GM12878 (cell line): Measurements from ENCODE around the gene FBN3.

Experiments used
- POLR2A ChIP-seq: IDR thresholded peaks from 2 replicates; pipeline ENCODE4 v1.6.1; 2011; ENCODE audit warnings: low read depth, mild to moderate bottlenecking, low read length
- SPI1 ChIP-seq: IDR thresholded peaks from 2 replicates; pipeline ENCODE4 v1.6.1; 2011; ENCODE audit warnings: low read depth, mild to moderate bottlenecking, low read length, moderate library complexity, borderline replicate concordance; ENCODE audit not compliant: insufficient read depth
- TF ChIP-seq, protein P1 (sequence below): IDR thresholded peaks from 2 replicates; pipeline ENCODE4 v1.6.1; 2012; ENCODE audit warnings: improper control_type of control experiment, low read depth, low read length; ENCODE audit not compliant: insufficient replicate concordance

DNA sequence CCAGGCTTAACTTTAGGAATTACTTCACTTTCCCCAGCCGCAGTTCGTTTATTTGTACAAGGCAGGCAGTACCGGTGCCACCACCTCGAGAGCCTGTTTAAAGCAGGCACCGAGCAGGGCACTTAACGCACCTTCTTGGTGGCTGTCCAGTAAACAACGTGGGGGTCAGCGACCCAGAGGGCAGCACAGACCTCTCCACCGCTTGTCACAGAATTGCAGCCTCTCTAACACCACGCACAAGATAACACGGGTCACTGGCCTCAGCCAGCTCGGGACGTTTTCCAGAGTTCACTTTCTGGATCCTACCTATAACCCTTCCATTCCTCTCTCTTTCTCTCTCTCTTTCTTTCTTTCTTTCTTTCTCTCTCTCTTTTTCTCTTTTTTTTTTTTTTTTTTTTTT lies 127.1 kb downstream of the FBN3 start:
- TF ChIP-seq SPI1 (no peak), POLR2A (no peak)
- TF ChIP-seq, protein P1, sequence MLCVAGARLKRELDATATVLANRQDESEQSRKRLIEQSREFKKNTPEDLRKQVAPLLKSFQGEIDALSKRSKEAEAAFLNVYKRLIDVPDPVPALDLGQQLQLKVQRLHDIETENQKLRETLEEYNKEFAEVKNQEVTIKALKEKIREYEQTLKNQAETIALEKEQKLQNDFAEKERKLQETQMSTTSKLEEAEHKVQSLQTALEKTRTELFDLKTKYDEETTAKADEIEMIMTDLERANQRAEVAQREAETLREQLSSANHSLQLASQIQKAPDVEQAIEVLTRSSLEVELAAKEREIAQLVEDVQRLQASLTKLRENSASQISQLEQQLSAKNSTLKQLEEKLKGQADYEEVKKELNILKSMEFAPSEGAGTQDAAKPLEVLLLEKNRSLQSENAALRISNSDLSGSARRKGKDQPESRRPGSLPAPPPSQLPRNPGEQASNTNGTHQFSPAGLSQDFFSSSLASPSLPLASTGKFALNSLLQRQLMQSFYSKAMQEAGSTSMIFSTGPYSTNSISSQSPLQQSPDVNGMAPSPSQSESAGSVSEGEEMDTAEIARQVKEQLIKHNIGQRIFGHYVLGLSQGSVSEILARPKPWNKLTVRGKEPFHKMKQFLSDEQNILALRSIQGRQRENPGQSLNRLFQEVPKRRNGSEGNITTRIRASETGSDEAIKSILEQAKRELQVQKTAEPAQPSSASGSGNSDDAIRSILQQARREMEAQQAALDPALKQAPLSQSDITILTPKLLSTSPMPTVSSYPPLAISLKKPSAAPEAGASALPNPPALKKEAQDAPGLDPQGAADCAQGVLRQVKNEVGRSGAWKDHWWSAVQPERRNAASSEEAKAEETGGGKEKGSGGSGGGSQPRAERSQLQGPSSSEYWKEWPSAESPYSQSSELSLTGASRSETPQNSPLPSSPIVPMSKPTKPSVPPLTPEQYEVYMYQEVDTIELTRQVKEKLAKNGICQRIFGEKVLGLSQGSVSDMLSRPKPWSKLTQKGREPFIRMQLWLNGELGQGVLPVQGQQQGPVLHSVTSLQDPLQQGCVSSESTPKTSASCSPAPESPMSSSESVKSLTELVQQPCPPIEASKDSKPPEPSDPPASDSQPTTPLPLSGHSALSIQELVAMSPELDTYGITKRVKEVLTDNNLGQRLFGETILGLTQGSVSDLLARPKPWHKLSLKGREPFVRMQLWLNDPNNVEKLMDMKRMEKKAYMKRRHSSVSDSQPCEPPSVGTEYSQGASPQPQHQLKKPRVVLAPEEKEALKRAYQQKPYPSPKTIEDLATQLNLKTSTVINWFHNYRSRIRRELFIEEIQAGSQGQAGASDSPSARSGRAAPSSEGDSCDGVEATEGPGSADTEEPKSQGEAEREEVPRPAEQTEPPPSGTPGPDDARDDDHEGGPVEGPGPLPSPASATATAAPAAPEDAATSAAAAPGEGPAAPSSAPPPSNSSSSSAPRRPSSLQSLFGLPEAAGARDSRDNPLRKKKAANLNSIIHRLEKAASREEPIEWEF = no peak
